Measurements from ENCODE around the gene BPHL.
"Not testable (repeated sequence)": the region's sequence is repeated elsewhere in the genome, so short reads cannot be mapped to it uniquely, and the experiment has no call there.

The BPHL gene

GRCh38 chr6:3175715-3176402 lies 57.3 kb downstream of the BPHL start:
- Histone ChIP-seq H3K79me2 (ENCODE audit: insufficient read depth, low read depth) (no peaks in the 10 kb centered on the region), H3K36me3 (ENCODE audit: insufficient read depth) (no peaks in the 10 kb centered on the region), H3K4me2 (no peak overlapping the region), H3K27me3 (ENCODE audit: insufficient read depth, low read depth) (no peaks in the 10 kb centered on the region), H2AFZ (ENCODE audit: low read depth) (no peak overlapping the region), H4K20me1 (ENCODE audit: insufficient read depth) (no peaks in the 10 kb centered on the region), H3K4me3 (IDR thresholded peaks at IDR 0.05; ENCODE audit: insufficient read depth, low read depth, low read length) (no peak overlapping the region), H3K4me1 (ENCODE audit: low read depth, poor library complexity, severe bottlenecking) (no peaks in the 10 kb centered on the region), H3K9ac (no peak overlapping the region), H3K27ac (no peak overlapping the region)
- no peak for TF ChIP-seq CTCF (conservative IDR thresholded peaks at IDR 0.05; ENCODE audit: low read depth, low read length)

- H3K36me3 ChIP-seq (ENCODE audit: insufficient read depth): no peaks in the 10 kb centered on the region
- H3K79me2 ChIP-seq (ENCODE audit: insufficient read depth, low read depth): no peaks in the 10 kb centered on the region
- H2AFZ ChIP-seq (ENCODE audit: low read depth): no peak overlapping the region
- H3K4me2 ChIP-seq: no peak overlapping the region
- no peak overlapping the region for H3K4me3 ChIP-seq (IDR thresholded peaks at IDR 0.05; ENCODE audit: insufficient read depth, low read depth, low read length)
- no peaks in the 10 kb centered on the region for H3K27me3 ChIP-seq (ENCODE audit: insufficient read depth, low read depth)
- no peaks in the 10 kb centered on the region for H3K4me1 ChIP-seq (ENCODE audit: low read depth, poor library complexity, severe bottlenecking)
- TF ChIP-seq CTCF (conservative IDR thresholded peaks at IDR 0.05; ENCODE audit: low read depth, low read length): no peak
- no peak overlapping the region for H3K27ac ChIP-seq
- H4K20me1 ChIP-seq (ENCODE audit: insufficient read depth): no peaks in the 10 kb centered on the region
- no peak overlapping the region for H3K9ac ChIP-seq
These were observed 58.2 kb downstream of the BPHL start for GRCh38 chr6:3176562-3177355.

GRCh38 chr6:3178666-3179065 lies 60.2 kb downstream of the BPHL start:
- not testable (repeated sequence) for H3K36me3 ChIP-seq (ENCODE audit: insufficient read depth); H3K79me2 ChIP-seq (ENCODE audit: insufficient read depth, low read depth); H3K27me3 ChIP-seq (ENCODE audit: insufficient read depth, low read depth); H2AFZ ChIP-seq (ENCODE audit: low read depth); H3K4me3 ChIP-seq (IDR thresholded peaks at IDR 0.05; ENCODE audit: insufficient read depth, low read depth, low read length); H3K4me1 ChIP-seq (ENCODE audit: low read depth, poor library complexity, severe bottlenecking); H4K20me1 ChIP-seq (ENCODE audit: insufficient read depth); H3K4me2 ChIP-seq; H3K27ac ChIP-seq; H3K9ac ChIP-seq

- not testable (repeated sequence) for H3K27ac ChIP-seq; H3K4me3 ChIP-seq (IDR thresholded peaks at IDR 0.05; ENCODE audit: insufficient read depth, low read depth, low read length); H3K4me2 ChIP-seq; H3K9ac ChIP-seq; H4K20me1 ChIP-seq (ENCODE audit: insufficient read depth); H2AFZ ChIP-seq (ENCODE audit: low read depth); H3K4me1 ChIP-seq (ENCODE audit: low read depth, poor library complexity, severe bottlenecking); H3K36me3 ChIP-seq (ENCODE audit: insufficient read depth); H3K79me2 ChIP-seq (ENCODE audit: insufficient read depth, low read depth); H3K27me3 ChIP-seq (ENCODE audit: insufficient read depth, low read depth)
These were observed 61.4 kb downstream of the BPHL start for GRCh38 chr6:3179945-3180344.

GRCh38 chr6:3181105-3181504 lies 62.6 kb downstream of the BPHL start:
- Histone ChIP-seq H3K27me3 (ENCODE audit: insufficient read depth, low read depth) (no peaks in the 10 kb centered on the region), H4K20me1 (ENCODE audit: insufficient read depth) (no peaks in the 10 kb centered on the region), H3K4me3 (IDR thresholded peaks at IDR 0.05; ENCODE audit: insufficient read depth, low read depth, low read length) (no peak overlapping the region), H3K4me1 (ENCODE audit: low read depth, poor library complexity, severe bottlenecking) (no peaks in the 10 kb centered on the region), H2AFZ (ENCODE audit: low read depth) (no peak overlapping the region), H3K27ac (no peak overlapping the region), H3K9ac (no peak overlapping the region), H3K36me3 (ENCODE audit: insufficient read depth) (no peaks in the 10 kb centered on the region), H3K79me2 (ENCODE audit: insufficient read depth, low read depth) (no peaks in the 10 kb centered on the region), H3K4me2 (no peak overlapping the region)
- no peak for TF ChIP-seq CTCF (conservative IDR thresholded peaks at IDR 0.05; ENCODE audit: low read depth, low read length)
